Activated CD8-positive, alpha-beta memory T cell treated with anti-CD3 and anti-CD28 coated beads for 48 hours (primary cell): Measurements from ENCODE around the gene IYD.

Experiments used
- DNase-seq, 3 experiments: peaks; one replicate each; pipeline ENCODE4 v3.0.0-alpha.2; 2020; ENCODE audit warnings: low read depth in 2 of 3, low spot score in 2 of 3

The IYD gene

GRCh38 chr6:150368762-150369161 is at the start of gene IYD:
IYD (plus strand) TSS chr6:150369012; CDS start chr6:150369032, 20 bp downstream.
- DNase-seq: no peak

GRCh38 chr6:150319924-150320323 is 48.9 kb upstream of the IYD start:
- no peak for DNase-seq

DNA sequence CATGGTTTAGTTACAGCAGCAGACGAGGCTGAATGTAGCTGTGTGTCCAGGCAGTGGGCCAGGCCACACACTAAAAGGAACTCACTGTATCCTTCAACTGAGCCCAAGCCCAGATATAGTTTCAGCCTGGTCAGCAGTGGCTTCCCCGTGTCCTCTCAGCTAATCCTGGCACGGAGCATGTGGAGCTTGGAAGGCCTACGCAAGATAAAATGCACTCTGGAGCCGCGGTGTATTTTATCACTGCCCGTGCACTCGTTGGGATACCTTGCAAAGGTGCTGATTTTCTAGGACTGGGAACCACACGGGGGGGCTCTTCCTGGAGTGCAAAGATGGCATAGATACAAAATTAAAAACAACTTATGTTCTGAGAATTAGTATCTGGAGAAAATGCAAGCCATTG is 48.4 kb upstream of the IYD start:
- no peak for DNase-seq

DNA sequence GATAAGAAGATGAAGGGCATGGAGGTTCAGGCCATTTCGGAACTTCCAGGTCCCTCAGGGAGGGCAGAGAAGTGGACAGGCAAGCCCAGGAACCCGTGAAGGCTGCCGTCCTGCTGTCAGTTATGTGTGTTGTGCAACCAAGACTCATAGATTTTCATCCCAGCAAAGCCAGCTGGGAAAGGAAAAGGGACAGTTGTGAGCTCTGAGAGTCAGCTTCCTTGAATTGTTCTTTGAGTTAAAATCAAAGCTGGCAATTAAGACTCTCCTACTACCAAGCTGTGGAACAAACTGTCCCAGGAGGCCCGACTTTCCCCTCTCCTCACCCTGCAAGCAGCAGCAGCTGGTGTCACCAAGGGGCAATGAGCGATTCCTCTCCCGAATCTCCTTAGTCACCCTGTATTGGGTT is 46.3 kb upstream of the IYD start:
- DNase-seq: no peak

- DNase-seq: no peak
Observed at GRCh38 chr6:150323205-150323604, 45.6 kb upstream of the IYD start.

DNA sequence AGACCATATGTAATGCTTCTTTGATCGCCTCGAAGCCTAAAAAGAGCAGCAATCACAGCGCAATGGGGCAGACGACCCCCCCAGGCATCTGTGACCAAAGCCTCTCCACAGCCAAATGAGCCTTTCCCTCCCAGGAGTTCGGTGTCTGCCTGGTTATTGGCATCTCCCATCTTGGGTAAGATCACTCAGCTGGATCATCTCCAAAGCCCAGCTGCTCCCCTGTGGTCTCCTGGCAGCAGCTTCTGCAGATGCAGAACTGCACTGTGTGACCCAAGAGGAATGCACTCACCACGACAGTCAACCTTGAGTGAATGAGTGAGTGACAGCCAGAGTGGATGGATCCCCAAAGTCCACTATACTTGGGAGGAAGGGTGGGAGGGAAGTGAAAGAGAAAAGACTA is 44.8 kb upstream of the IYD start:
- no peak for DNase-seq

GRCh38 chr6:150325066-150325772 is 43.6 kb upstream of the IYD start:
- DNase-seq: no peak

GRCh38 chr6:150327117-150327774 is 41.6 kb upstream of the IYD start:
- no peak for DNase-seq

DNA sequence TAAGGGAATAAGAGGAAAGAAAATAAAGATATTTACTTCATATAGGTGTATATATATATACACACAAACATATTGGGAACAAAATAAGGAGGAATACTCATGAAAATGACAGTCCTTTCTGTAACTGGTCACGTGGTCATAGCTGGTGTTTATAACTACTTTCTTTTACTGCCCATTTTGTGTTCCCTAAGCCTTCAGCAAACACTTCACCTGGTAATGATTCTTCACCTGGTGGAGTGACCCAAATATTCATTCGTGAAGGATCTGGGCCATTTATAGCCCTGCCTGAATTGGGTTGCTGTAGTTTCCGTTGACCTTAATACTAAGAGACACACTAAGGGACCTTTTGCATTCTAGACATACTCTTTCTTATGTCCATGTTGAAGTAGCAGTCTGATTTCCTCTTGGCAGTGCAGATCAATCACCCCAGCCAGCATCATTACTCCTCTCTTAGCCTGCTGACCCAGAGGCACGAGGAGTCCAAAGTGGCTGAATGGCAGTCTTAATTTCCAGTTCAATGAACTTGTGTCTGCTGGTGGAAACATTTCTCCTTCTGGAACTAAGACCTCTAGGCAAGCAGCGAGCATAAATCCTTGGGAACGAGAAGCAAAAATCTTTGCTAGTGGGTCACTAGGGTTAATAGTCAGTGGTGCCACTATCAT is 39.9 kb upstream of the IYD start:
- DNase-seq: no peak

DNA sequence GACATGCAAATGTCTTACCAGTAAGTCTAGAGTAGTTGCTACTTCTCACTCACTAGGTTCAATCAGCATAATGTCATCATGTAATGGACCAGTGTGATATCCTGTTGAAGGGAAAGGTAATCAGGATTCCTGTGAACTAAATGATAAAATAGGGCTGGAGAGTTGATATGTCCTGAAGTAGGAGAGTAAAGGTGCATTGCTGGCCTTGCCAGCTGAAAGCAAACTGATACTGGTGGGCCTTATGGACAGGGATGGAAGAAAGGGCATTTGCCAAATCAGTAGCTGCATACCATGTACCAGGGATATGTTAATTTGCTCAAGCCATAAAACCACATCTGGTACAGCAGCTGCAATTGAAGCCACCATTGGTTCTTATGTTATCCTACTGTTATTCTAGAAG is 37.5 kb upstream of the IYD start:
- DNase-seq: no peak

DNA sequence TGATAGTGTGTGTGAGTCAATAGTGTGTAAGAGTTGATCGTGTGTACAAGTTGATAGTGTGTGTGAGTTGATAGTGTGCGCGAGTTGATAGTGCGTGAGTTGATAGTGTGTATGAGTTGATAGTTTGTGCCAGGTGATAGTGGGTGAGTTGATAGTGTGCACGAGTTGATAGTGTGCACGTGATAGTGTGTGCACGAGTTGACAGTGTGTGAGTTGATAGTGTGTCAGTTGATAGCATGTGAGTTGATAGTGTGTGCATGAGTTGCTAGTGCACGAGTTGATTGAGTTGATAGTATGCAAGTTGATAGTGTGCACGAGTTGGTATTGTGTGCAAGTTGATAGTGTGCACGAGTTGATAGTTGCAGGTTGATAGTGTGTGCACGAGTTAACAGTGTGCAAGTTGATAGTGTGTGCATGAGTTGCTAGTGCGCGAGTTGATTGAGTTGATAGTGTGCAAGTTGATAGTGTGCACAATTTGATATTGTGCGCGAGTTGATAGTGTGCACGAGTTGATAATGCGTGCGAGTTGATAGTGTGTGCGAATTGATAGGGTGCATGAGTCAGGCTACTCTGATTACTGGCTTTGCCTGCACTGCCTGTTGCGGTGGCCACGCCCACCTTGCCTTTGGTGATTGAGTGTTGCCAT is 35.8 kb upstream of the IYD start:
- no peak for DNase-seq

DNA sequence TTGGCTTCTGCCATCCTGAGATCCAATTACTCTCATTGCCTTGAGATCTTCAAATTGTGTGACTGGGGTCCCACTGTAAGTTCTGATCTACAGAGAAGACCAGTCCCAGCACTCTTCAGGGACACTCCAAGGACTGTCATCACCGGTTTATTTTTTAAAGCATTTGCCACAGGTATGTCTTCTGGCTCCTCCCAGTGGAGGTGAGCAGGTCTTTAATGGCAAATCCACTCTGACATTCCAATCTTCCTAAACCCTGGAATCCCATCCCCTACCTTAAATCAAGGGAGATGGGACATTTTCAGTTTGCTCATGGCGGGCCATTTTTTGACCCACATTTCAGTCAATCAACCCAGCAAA is 35.2 kb upstream of the IYD start:
- no peak for DNase-seq

- DNase-seq: no peak
Observed at GRCh38 chr6:150334790-150335783, 33.7 kb upstream of the IYD start.

DNA sequence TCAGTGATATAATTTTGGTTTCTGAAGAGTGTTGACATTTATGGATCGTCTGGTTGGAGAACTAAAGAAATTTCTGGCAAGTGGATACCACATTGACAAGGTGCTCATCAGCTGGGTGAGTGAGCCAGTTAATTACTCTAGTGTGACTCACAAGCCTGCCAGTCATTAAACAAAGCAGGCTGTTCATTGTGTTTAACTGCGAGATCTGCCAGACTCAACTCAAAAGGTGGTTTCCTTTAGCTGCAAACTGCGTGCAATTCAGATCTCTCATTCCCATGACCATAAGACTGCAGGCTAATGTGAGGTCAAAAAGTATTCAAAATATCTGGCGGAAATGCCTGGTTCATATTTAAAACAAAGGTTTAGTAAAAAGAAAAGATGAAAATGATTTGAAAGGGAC is 32.5 kb upstream of the IYD start:
- no peak for DNase-seq

- no peak for DNase-seq
Observed at GRCh38 chr6:150336708-150337107, 32.1 kb upstream of the IYD start.

DNA sequence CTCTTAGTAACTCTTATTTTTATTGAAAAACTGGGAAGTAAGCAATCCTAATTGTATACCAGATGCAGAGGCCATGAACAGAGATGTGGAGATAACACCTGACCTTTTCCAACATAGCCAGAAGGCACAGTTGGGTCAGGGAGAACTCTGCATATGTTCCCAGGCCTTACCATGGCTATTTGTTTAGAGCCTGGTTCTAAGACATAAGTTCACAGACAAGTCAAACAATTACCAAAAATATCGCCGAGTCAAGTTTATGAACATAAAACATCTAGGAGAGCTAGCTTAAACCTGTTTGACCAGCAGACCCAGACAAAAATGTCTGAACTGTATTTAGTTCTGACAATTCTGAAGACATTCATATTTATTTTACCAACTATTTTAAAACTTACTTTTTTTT is 26.7 kb upstream of the IYD start:
- no peak for DNase-seq

DNA sequence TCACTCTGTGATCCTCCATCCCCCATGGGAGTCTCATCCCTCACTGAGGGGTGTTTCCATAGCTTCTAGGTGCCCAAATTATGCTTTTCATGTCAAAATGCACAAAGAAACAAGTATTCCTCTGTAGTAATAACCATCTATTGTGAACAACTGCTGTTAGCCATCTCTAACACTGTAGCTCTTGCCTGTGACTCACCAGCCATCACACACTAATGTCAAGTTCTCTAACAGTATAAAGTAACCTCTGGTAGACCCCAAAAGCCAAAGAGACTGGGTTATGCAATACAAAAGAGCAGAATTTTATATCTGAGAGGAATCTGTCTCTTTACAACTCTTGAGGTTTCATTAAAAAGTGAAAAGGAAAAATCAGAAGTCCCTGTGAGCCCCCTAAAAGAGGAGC is 25.4 kb upstream of the IYD start:
- no peak for DNase-seq

GRCh38 chr6:150345781-150346180 is 23.0 kb upstream of the IYD start:
- DNase-seq: no peak

GRCh38 chr6:150346346-150346745 is 22.5 kb upstream of the IYD start:
- no peak for DNase-seq

GRCh38 chr6:150347845-150348244 is 21.0 kb upstream of the IYD start:
- no peak for DNase-seq

DNA sequence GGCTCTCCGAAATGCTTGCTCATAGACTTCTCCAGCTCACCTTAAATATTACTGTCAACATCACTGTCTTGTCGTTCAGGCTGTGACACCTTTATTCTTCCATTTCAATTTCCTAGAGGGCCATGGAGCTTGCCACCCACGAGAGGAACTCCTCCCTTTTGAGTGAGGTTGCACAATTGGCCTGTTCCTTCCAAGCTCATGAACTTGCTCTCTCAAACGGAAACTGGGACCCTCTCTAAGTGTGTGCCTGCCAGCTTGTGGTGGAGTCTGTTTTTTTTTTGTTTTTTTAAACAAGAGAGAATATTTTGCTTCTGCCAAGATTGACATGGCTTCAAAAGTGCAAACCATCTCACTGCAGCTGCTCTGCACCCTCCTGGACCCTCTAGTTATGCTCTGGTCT is 19.3 kb upstream of the IYD start:
- DNase-seq: no peak
